HG03558 (cell line): ENCODE results near the gene MFSD12.

Source experiments
- ATAC-seq: cut with Tn5 transposase; IDR thresholded peaks from one replicate; pipeline ENCODE4 v1.9.1; 2021; ENCODE audit warnings: moderate number of reproducible peaks; ENCODE audit not compliant: unreplicated experiment; ENCODE audit errors: extremely low read depth

Gene MFSD12

GRCh38 chr19:3557461-3558248, at the start of gene MFSD12:
Gene MFSD12, minus strand, starts transcription at chr19:3557586. Its CDS starts 183 bp downstream, at chr19:3557403.
- ATAC-seq = peak; percentile 62

DNA sequence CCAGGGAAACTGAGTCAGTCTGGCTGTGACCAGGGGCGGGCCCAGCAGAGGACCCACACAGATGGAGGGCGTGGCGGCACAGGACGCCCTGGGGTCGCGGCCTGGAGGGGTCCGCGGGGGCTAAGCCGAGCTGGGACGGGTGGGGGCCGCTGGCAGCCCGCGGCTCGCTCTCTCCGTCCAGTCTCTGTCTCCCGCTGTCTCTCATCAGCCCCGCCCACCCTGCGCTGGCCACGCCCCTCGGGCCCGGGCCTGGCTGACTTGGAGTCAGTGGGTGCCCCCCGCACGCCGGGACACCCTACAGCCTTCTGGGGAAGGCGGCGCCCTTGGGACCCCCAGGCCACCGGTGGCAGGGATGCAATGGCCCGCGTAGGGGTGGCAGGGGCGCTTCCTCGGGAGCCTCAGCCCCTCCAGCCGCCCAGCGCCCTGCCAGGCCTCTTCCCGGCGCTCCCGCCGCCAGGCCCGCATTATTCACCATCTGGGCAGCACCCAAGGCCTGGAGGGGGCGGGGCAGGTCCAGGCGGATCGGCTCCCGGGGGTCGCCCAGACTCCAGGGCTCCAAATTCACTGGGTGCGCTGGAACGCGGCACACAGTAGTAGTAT, 49.4 kb upstream of the MFSD12 start, which contains the start of gene TBXA2R:
Gene TBXA2R (minus strand): TSS at position 186 of the 600 bp plus-strand sequence. CDS start 6,241 bp downstream, outside the sequence.
- ATAC-seq = no peak

DNA sequence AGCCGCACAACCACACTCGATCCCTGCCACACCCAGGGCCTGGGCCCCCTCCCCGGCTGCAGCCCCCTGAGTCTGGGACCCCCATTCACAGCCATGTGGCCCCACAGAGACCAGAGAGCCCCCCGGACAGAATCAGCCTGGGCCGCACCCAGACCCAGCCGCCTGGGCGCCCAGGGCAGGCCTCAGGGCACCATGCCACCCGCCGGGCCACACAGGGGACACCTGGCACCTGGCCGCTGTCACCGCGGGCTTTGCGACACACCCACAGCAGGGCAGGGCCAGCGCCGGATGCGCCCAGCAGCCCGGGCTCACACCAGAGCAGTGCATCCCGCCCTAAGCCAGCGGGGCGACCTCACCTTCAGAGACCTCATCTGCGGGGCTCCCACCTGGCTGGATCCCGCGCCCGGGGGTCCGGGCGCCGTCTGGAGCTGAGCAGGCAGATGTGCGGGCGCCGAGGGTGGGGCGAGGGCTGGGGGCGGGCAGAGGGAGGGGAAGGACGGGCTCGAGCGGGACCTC, 48.8 kb upstream of the MFSD12 start:
- ATAC-seq = no peak

GRCh38 chr19:3605770-3606169, 48.4 kb upstream of the MFSD12 start:
- no peak for ATAC-seq

- ATAC-seq = no peak
These were observed 48.0 kb upstream of the MFSD12 start for GRCh38 chr19:3605361-3605760.

DNA sequence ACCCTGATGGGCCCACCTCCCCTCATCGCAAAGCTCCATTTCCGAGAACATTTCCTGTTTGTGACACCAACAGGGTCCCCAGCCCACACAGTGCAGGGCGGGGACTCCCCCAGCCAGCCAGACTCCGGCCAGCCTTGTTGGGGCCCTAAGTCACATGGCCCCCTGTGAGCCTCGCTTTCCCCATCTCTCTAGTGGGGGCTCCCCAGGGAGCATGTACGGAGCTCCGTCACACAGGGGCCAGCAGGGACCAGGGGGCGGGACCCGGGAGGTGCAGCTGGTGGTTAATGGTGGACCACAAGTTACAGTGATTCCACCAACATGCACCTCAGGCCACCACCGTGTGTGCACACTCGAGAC, 47.6 kb upstream of the MFSD12 start:
- ATAC-seq = no peak

- ATAC-seq = no peak
These were observed 47.0 kb upstream of the MFSD12 start for GRCh38 chr19:3604227-3604986.

- no peak for ATAC-seq
These were observed 45.9 kb upstream of the MFSD12 start for GRCh38 chr19:3603121-3603811.

DNA sequence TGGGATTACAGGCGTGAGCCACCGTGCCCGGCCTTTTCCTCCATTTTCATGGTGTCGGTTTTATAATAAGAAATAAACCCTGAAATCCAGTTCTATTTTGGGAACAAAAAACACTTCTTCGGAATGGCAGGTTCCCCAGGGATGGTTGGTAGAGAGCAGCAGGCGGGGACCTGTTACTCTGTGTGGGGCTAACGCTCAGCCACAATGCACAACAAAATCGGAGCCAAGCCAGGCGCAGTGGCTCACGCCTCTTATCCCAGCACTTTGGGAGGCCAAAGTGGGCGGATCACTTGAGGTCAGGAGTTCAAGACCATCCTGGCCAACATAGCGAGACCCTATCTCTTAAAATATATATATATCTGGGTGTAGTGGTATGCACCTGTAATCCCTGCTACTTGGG, 43.6 kb upstream of the MFSD12 start:
- no peak for ATAC-seq

DNA sequence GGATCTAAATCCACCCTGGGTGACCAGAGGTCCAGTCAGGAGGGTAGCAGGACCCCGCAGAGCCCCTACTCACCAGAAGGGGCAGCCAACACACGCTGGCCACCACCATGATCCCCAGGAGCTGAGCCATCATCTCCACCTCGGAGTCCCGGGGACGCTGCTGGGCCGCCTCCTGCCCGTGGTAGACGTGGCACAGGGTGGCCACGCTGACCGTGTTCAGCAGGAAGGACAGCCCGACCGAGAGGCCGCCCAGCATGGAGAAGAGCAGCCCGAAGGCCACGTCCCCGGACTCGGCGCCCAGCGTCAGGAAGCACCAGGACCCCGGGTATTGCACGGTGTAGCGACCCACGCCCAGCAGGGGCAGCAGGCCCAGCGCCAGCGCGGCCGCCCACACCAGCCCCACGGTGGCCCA, 42.4 kb upstream of the MFSD12 start:
- ATAC-seq = no peak

- no peak for ATAC-seq
These were observed 38.2 kb upstream of the MFSD12 start for GRCh38 chr19:3595521-3596061.

DNA sequence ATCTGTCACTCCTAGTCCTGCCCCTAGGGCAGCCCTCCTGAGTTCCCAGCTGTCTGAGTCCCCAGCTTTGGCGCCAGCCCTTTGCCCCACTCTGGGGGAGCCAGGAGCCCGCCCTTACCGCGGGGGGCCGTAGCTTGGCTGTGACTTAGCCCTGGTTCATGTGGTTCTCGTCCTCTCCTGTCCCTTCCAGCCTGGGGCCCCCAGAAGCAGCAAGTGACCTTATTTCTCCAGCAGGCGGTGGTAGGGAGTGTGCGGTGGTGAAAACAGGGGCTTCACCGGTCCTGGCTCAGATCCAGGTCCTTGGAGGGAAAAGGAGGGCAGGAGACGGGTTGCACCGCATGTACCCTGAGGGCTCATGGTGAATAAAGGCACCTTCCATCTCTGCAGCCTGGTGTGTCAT, 35.8 kb upstream of the MFSD12 start:
- ATAC-seq = no peak

DNA sequence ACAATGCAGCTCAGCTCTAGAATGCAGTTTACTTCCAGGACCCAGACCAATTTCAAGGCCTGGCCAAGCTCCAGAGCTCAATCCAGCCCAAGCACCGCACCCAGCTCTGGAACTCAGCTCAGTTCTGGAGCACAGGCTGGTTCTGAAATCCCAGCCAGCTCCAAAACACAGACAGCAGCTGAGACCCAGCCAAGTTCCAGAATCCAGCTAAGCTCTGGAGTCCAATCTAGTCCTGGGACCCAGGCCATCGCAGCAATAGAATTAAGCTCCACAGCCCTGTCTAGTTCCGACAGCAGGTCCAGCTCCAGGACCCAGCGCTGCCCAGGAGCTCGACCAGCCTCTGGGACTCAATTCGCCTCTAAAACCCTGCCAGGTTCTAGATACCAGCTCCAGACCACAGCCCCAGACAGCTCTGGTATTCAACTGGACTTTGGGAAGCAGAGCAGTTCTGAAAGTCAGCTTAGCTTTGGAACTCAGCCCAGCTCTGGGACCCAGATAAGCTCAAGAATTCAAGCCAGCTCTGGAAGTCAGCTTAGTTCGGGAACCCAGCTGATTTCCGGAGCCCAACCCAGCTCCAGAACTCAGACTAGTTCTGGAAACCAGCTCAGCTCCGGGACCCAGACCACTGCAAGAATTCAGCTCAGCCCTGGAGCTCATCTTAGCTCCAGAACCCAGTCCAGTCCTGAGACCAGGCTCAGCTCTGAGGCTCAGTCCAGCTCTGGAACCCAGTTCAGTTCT, 34.7 kb upstream of the MFSD12 start:
- ATAC-seq = no peak

- no peak for ATAC-seq
These were observed 33.7 kb upstream of the MFSD12 start for GRCh38 chr19:3590991-3591659.

- ATAC-seq = no peak
These were observed 32.6 kb upstream of the MFSD12 start for GRCh38 chr19:3589949-3590348.

DNA sequence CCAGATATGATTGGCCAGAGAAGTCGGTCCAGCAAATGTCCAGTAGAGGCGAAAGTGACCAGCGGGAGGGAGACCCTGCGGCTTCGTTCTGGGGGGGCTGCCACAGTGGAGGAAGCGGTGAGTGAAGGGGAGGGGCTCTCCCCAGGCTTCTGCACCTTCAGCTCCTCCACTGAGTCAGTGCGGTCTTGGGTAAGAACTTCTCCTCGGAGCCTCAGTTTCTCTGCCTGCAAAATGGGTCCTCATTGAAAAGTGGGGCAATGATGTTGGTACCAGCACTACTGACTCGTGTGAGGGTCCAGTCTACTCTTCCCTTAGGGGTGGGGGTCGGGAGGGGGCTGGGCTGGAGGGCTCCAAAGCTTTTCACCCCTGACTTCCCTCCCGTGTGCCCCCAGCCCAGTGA, 32.1 kb upstream of the MFSD12 start:
- no peak for ATAC-seq

DNA sequence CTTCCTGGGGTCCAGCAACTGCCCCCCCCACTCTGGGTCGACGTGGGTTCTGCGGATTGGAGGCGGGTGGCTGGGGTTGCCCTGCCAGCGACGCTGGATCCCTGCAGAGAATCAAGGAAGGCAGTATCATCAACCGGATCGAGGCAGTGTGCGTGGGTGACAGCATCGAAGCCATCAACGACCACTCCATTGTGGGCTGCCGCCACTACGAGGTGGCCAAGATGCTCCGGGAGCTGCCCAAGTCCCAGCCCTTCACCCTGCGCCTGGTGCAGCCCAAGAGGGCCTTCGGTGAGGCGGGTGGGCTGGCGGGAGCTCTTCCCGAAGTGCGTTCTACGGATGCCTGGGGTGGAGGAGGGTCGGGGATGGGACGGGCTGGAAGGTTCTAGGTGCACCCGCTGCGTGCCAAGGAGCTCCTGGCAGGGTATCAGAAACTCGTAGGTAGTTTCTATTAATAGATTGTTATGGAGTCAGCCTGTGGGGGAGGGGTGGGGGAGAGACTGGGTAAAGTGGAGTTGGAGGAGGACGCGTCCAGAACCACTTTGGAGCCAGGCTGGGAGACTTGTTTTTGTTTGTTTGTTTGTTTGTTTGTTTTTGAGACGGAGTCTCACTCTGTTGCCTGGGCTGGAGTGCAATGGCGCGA, 29.4 kb upstream of the MFSD12 start:
- ATAC-seq = no peak

- ATAC-seq = no peak
These were observed 28.8 kb upstream of the MFSD12 start for GRCh38 chr19:3586127-3586626.
